ENCODE measurements around the gene TCEAL2.
"Not testable (repeated sequence)": the region's sequence is repeated elsewhere in the genome, so short reads cannot be mapped to it uniquely, and the experiment has no call there.

TCEAL2 gene

DNA sequence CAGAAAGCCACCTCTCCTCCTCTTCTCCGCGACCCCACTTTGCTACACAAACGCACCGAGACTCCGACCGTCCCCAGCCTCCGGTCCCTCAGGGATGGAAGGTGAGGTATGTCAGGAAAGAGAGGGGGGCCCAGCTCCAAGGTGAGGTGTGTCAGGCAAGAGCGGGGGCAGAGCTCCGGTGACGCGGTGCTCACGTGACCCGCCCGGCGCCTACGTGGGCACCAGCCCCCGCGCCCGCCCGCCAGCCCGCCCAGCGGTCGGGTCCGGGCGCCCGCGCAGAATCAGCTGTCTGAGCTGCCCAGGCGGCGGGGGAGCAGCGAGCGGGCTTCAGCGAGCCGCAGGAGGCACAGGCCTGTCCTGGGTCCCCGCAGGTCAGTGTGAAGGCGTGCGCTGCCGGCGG lies at the start of gene TCEAL2:
TCEAL2 (plus strand) TSS at position 244 of the 400 bp plus-strand sequence. CDS start 1,152 bp downstream, outside the sequence.
- Mint-ChIP-seq H3K27me3 (ENCODE audit: low read depth) (peaks cover 34% of the 10 kb centered on the region), H3K4me3 (peak within 1 kb of the TSS; percentile 30)
- not testable (repeated sequence) for H3K36me3 Mint-ChIP-seq (ENCODE audit: low read depth); H3K27ac Mint-ChIP-seq; H3K9me3 Mint-ChIP-seq; H3K4me1 Mint-ChIP-seq (ENCODE audit: low read depth)
- DNase-seq (ENCODE audit: low spot score): peak; percentile 3

DNA sequence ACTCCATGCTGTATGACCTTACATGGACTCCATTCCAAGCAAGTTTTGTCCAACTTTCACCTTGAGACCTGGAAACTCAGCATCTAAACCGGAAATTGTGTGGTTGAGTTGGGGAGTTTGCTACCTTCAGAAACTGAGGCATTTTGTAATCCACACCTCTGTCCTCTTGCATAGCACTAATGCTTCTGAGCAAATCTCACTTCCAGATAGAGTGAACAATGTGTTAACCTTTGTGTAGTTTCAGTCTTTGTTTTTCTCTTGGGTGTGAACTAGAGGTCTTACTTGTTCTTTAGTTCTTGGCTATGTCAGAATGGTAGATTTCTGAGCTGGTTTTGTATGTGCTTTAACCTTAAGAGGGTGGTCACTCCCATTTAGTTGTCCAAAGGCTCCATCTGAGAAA lies 48.1 kb upstream of the TCEAL2 start:
- H3K4me1 Mint-ChIP-seq (ENCODE audit: low read depth): no peaks in the 10 kb centered on the region
- H3K36me3 Mint-ChIP-seq (ENCODE audit: low read depth): no peaks in the 10 kb centered on the region
- H3K27me3 Mint-ChIP-seq (ENCODE audit: low read depth): no peaks in the 10 kb centered on the region
- no peak overlapping the region for H3K4me3 Mint-ChIP-seq
- H3K9me3 Mint-ChIP-seq: no peaks in the 10 kb centered on the region
- no peak for DNase-seq (ENCODE audit: low spot score)
- H3K27ac Mint-ChIP-seq: no peak overlapping the region

DNA sequence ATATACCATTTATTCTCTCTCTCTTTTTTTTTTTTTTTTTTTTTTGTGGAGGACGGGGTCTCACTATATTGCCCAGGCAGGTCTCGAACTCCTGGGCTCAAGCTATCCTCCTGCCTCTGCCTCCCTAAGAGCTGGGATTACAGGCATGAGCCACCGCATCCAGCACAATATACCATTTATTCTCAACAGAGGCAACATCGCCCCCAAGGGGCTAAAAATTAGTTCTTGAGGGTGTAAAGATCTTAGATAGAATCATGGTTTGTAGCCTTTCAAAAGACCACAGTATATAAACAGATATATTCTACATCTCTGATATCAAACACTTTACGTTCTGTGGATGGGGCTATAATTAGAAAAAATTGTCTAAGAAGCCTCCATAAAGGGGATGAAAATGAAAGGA lies 39.8 kb upstream of the TCEAL2 start:
- Mint-ChIP-seq H3K4me3 (no peak overlapping the region), H3K9me3 (no peaks in the 10 kb centered on the region), H3K27ac (no peak overlapping the region), H3K36me3 (ENCODE audit: low read depth) (no peaks in the 10 kb centered on the region), H3K27me3 (ENCODE audit: low read depth) (no peaks in the 10 kb centered on the region), H3K4me1 (ENCODE audit: low read depth) (no peaks in the 10 kb centered on the region)
- no peak for DNase-seq (ENCODE audit: low spot score)

DNA sequence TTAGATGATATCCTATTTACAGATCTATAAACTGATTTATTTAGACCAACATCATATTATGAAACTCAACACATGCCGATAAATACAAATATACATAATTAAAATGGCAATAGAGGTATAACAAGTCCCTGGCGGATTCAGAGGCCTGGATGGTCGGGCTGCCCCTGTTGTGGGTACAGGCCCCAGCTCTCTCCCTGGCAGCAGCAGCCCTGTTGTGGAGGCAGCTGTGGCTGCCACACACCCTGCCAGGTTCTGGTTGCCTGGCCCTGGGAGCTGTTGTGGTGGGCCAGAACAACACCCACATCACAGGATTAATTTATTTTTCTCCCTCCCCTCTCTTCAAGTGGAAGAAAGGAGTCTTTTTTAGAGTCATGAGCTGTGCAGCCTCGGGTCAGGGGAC lies 12.1 kb upstream of the TCEAL2 start:
- Mint-ChIP-seq H3K27me3 (ENCODE audit: low read depth) (peaks cover 2% of the 10 kb centered on the region), H3K27ac (no peak overlapping the region), H3K36me3 (ENCODE audit: low read depth) (no peaks in the 10 kb centered on the region), H3K9me3 (no peaks in the 10 kb centered on the region), H3K4me1 (ENCODE audit: low read depth) (no peaks in the 10 kb centered on the region), H3K4me3 (no peak overlapping the region)
- DNase-seq (ENCODE audit: low spot score): no peak

DNA sequence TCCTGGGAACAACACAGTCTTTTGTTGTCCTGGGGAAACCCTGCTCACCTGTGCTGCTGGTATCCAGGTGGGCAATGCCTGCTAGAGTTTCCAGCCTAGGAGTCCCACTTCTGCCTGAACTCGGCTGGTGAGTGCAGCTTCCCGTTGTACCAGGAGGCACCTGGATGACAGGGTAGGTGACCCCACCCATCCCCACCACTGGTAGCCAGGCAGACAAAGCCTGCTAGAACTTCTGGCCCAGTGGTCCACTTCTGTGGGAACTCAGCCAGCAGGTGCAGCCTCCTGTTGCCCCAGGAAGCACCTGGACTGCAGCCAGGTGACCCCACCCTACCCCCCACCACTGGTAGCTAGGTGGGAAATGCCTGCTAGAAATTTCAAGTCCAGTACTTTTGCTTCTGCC lies 9.7 kb upstream of the TCEAL2 start:
- no peak overlapping the region for H3K27ac Mint-ChIP-seq
- no peaks in the 10 kb centered on the region for H3K4me1 Mint-ChIP-seq (ENCODE audit: low read depth)
- no peaks in the 10 kb centered on the region for H3K9me3 Mint-ChIP-seq
- DNase-seq (ENCODE audit: low spot score): no peak
- H3K27me3 Mint-ChIP-seq (ENCODE audit: low read depth): peaks cover 2% of the 10 kb centered on the region
- no peak overlapping the region for H3K4me3 Mint-ChIP-seq
- H3K36me3 Mint-ChIP-seq (ENCODE audit: low read depth): no peaks in the 10 kb centered on the region

DNA sequence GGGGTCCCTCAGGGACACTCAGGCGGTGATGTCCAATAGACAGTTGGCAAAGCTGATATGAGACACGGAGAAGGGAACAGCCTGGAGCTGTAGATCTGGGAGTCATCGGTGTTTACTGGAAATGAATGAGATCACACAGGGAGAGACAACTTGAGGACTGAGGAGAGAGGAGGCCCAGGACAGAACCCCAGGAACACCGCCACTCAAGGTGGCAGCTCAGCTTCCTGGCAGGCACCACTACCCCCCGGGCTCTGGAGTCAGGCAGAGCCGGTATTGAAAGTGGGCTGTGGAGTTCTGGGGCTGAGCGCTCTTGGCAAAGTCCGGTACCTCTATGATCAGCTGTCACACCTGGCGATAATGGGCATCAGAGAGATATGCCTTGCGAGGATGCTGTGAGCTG lies 465 bp upstream of the TCEAL2 start:
- not testable (repeated sequence) for H3K27ac Mint-ChIP-seq; H3K4me1 Mint-ChIP-seq (ENCODE audit: low read depth); DNase-seq (ENCODE audit: low spot score); H3K36me3 Mint-ChIP-seq (ENCODE audit: low read depth); H3K4me3 Mint-ChIP-seq; H3K9me3 Mint-ChIP-seq
- peaks cover 34% of the 10 kb centered on the region for H3K27me3 Mint-ChIP-seq (ENCODE audit: low read depth)

DNA sequence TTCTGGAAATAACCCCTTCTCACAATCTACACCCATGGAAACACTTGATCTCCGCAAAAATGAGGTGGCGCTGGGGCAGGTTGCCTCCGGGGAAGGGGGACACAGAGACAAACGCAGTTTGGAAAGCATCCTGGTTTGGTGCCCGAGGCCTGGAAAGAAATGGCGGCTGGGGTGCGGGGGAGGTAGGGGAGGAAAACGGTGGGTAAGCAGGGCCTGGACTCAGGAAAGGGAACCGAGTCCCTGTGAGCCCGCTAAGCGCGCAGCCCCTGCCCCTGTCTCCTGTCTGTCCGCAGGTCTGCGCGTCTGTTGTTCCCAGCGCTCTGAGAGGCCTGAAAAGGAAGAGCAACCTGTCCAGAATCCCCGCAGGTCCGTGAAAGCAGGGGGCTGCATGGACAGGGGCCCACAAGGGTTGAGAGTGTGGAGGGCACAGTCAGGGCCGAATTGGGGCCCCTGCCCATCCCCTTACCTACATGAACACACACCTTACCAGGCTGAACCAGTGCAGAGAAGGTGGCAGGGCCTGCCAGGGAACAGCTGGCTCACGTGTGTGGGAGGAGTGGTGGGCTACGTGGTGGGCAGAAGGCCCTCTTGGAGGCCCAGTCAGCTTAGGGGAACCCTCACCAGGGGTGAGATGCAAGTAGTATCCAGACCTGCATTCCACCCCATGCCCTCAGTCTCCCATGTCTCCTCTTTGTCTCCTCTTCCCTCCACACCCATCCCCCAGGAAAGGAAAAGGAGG lies 770 bp downstream of the TCEAL2 start:
- not testable (repeated sequence) for H3K9me3 Mint-ChIP-seq; H3K4me3 Mint-ChIP-seq; H3K27ac Mint-ChIP-seq; DNase-seq (ENCODE audit: low spot score); H3K4me1 Mint-ChIP-seq (ENCODE audit: low read depth); H3K36me3 Mint-ChIP-seq (ENCODE audit: low read depth)
- H3K27me3 Mint-ChIP-seq (ENCODE audit: low read depth): peaks cover 34% of the 10 kb centered on the region

DNA sequence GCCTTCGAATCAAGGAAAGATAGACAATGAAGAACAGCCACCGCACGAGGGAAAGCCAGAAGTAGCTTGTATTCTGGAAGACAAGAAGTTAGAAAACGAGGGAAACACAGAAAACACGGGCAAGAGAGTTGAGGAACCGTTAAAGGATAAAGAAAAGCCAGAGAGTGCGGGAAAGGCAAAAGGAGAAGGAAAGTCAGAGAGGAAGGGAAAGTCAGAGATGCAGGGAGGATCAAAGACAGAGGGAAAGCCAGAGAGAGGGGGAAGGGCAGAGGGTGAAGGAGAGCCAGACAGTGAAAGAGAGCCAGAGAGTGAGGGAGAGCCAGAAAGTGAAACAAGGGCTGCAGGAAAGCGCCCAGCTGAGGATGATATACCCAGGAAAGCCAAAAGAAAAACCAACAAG lies 1.4 kb downstream of the TCEAL2 start:
- H3K27me3 Mint-ChIP-seq (ENCODE audit: low read depth): peaks cover 34% of the 10 kb centered on the region
- peaks cover 2% of the 10 kb centered on the region for H3K4me1 Mint-ChIP-seq (ENCODE audit: low read depth)
- H3K27ac Mint-ChIP-seq: no peak overlapping the region
- no peak overlapping the region for H3K4me3 Mint-ChIP-seq
- DNase-seq (ENCODE audit: low spot score): no peak
- H3K9me3 Mint-ChIP-seq: no peaks in the 10 kb centered on the region
- peaks cover 1% of the 10 kb centered on the region for H3K36me3 Mint-ChIP-seq (ENCODE audit: low read depth)

DNA sequence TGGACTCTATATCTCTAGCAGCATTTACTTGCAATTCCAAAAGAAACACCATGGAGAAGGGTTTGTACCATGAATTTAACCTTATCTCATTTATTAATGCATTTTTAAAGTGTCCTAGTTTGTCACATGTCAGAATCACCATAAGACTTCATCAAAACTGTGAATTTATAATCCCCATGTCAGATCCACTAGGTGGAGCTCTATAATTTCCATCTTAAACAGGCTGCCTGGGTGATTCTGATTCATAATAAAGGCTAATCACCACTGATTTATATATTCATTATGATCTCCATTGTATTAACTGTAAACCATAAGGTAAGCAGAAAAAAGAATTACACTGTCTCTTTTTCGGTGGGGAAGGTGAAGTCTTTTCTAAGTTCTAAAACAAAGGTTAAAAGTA lies 4.0 kb downstream of the TCEAL2 start:
- H3K9me3 Mint-ChIP-seq: no peaks in the 10 kb centered on the region
- H3K27ac Mint-ChIP-seq: no peak overlapping the region
- peaks cover under 1% of the 10 kb centered on the region for H3K36me3 Mint-ChIP-seq (ENCODE audit: low read depth)
- peaks cover 25% of the 10 kb centered on the region for H3K27me3 Mint-ChIP-seq (ENCODE audit: low read depth)
- H3K4me1 Mint-ChIP-seq (ENCODE audit: low read depth): peaks cover 2% of the 10 kb centered on the region
- no peak for DNase-seq (ENCODE audit: low spot score)
- H3K4me3 Mint-ChIP-seq: no peak overlapping the region

DNA sequence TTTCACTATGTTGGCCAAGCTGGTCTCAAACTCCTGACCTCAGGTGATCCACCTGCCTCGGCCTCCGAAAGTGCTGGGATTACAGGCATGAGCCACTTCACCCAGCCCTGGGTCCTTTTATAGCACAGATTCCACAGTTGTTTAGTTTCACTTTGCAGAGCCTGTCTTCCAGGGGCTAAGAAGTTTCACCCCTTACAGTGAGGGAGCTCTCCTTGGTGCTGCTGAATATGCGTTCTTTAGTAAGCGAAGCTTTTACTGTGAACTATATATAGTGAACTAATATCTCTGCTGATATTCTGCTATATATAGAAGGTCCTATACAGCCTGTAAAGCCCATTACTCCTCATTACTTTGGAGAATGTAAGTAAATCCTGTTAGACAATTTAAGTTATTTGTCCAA lies 12.6 kb downstream of the TCEAL2 start:
- H3K9me3 Mint-ChIP-seq: no peaks in the 10 kb centered on the region
- H3K4me1 Mint-ChIP-seq (ENCODE audit: low read depth): no peaks in the 10 kb centered on the region
- no peak for DNase-seq (ENCODE audit: low spot score)
- no peak overlapping the region for H3K27ac Mint-ChIP-seq
- no peak overlapping the region for H3K4me3 Mint-ChIP-seq
- H3K36me3 Mint-ChIP-seq (ENCODE audit: low read depth): no peaks in the 10 kb centered on the region
- H3K27me3 Mint-ChIP-seq (ENCODE audit: low read depth): peaks cover 19% of the 10 kb centered on the region

DNA sequence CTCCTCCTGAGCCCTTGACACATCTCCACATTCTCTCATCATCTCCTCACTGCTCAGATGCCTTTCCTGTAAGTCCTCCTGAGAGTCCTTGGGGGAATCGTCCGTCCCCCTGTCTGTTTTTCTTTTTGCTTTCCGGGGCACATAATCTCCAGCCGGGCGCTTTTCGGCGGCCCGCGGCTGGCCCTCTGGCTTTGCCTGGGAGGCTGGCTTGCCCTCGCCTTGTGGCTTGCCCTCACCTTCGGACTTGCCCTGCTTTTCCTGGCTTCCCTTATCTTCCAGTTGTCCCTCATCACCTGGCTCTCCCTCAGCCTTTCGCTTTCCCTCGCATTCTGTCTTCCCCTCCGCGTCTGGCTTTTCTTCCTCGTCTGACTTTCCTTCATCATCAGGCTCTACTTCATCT lies 15.4 kb downstream of the TCEAL2 start:
- H3K9me3 Mint-ChIP-seq; H3K36me3 Mint-ChIP-seq (ENCODE audit: low read depth); DNase-seq (ENCODE audit: low spot score); H3K4me1 Mint-ChIP-seq (ENCODE audit: low read depth); H3K4me3 Mint-ChIP-seq; H3K27ac Mint-ChIP-seq: not testable (repeated sequence)
- H3K27me3 Mint-ChIP-seq (ENCODE audit: low read depth): peaks cover 27% of the 10 kb centered on the region

DNA sequence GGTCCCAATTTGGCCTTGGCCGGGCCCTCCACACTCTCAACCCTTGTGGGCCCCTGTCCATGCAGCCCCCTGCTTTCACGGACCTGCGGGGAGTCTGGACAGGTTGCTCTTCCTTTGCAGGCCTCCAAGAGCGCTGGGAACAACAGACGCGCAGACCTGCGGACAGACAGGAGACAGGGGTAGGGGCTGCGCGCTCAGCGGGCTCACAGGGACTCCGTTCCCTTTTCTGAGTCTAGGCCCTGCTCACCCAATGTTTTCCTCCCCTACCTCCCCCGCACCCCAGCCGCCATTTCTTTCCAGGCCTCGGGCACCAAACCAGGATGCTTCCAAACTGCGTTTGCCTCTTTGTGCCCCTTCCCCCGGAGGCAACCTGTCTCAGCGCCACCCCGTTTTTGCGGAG lies 16.2 kb downstream of the TCEAL2 start:
- not testable (repeated sequence) for H3K27ac Mint-ChIP-seq; H3K36me3 Mint-ChIP-seq (ENCODE audit: low read depth); DNase-seq (ENCODE audit: low spot score); H3K4me3 Mint-ChIP-seq; H3K9me3 Mint-ChIP-seq; H3K4me1 Mint-ChIP-seq (ENCODE audit: low read depth)
- H3K27me3 Mint-ChIP-seq (ENCODE audit: low read depth): peaks cover 27% of the 10 kb centered on the region

DNA sequence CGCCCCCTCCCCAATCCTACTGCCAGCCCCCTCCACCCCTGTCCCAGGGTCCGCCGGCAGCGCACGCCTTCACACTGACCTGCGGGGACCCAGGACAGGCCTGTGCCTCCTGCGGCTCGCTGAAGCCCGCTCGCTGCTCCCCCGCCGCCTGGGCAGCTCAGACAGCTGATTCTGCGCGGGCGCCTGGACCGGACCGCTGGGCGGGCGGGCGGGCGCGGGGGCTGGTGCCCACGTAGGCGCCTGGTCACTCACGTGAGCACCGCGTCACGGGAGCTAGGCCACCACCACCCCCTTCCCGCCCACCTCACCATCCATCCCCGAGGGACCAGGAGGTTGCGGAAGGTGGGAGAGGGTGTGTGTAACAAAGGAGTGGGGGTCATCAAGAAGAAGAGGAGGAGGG lies 16.8 kb downstream of the TCEAL2 start, which contains the start of gene TCEAL6:
TCEAL6 (minus strand) TSS at position 208 of the 400 bp plus-strand sequence.
- not testable (repeated sequence) for H3K9me3 Mint-ChIP-seq; DNase-seq (ENCODE audit: low spot score); H3K4me3 Mint-ChIP-seq; H3K36me3 Mint-ChIP-seq (ENCODE audit: low read depth); H3K27ac Mint-ChIP-seq; H3K4me1 Mint-ChIP-seq (ENCODE audit: low read depth)
- H3K27me3 Mint-ChIP-seq (ENCODE audit: low read depth): peaks cover 27% of the 10 kb centered on the region

DNA sequence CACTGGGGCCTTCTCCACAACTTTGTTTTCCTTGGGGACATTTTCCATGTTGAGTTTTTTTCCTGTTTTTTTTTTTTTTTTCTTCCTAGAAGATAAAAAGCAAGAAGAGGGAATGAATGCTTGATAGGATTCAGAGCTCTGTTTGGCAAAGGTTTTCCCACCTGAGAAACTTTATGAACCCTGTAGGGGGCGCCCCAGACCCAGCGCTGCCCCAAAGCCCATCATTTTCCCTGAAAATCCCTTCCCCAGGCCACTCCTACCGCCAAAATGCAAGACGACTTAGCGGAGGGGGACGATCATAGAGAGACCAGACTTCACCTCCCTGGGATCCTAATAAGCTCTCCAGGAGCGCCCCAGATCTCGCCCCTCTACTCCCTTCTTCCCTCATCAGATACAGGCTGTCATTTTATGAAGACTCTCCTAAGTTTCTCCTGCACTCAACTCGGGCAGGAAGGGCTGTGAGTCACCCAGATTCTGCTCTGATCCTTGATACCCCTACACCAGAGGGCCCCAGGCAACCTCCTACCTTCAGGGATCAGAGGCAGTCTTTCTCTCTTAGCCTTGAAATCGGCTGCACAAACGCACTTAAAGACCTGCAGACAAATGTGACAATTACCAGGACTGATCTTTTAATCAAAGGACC lies 28.9 kb downstream of the TCEAL2 start:
- peak; percentile 3 for DNase-seq (ENCODE audit: low spot score)
- Mint-ChIP-seq H3K4me1 (ENCODE audit: low read depth) (peaks cover 9% of the 10 kb centered on the region), H3K9me3 (no peaks in the 10 kb centered on the region), H3K36me3 (ENCODE audit: low read depth) (no peaks in the 10 kb centered on the region), H3K27me3 (ENCODE audit: low read depth) (peaks cover 2% of the 10 kb centered on the region), H3K27ac (no peak overlapping the region), H3K4me3 (peak overlapping the region; percentile 94)
